Measurements from ENCODE around the gene NPLOC4.
A peak's percentile ranks its signal among the peaks of the same experiment; 100 is the strongest.

The NPLOC4 gene

GRCh38 chr17:81665205-81666091 is 28.5 kb upstream of the NPLOC4 start:
- H3K4me3 ChIP-seq, result peak overlapping the region; percentile 100
- H3K4me1 ChIP-seq, result peaks cover 53% of the 10 kb centered on the region
- peak overlapping the region; percentile 99 for H3K9ac ChIP-seq
- peaks cover 45% of the 10 kb centered on the region for H3K36me3 ChIP-seq
- peak overlapping the region; percentile 99 for H3K27ac ChIP-seq
- TF ChIP-seq Cebpa-rat (IDR thresholded peaks at IDR 0.05), result no peak
- H3K27me3 ChIP-seq, result no peaks in the 10 kb centered on the region
- H3K9me3 ChIP-seq, result no peaks in the 10 kb centered on the region
- H3K4me2 ChIP-seq, result peak overlapping the region; percentile 99
- H4K20me1 ChIP-seq, result peaks cover 7% of the 10 kb centered on the region; the same call in 1 of the 2 replicates

- no peaks in the 10 kb centered on the region for H3K27me3 ChIP-seq
- H3K9ac ChIP-seq, result no peak overlapping the region
- no peak for TF ChIP-seq Cebpa-rat (IDR thresholded peaks at IDR 0.05)
- H3K36me3 ChIP-seq, result peaks cover 31% of the 10 kb centered on the region
- no peaks in the 10 kb centered on the region for H3K9me3 ChIP-seq
- peaks cover 45% of the 10 kb centered on the region for H3K4me1 ChIP-seq
- H3K4me3 ChIP-seq, result no peak overlapping the region
- peak overlapping the region; percentile 5 for H3K4me2 ChIP-seq
- H3K27ac ChIP-seq, result no peak overlapping the region
- no peaks in the 10 kb centered on the region for H4K20me1 ChIP-seq
Measured at GRCh38 chr17:81664051-81664470, 27.1 kb upstream of the NPLOC4 start.

GRCh38 chr17:81662002-81662401 is 25.1 kb upstream of the NPLOC4 start:
- Histone ChIP-seq H3K4me1 (peaks cover 37% of the 10 kb centered on the region), H4K20me1 (no peaks in the 10 kb centered on the region), H3K4me2 (no peak overlapping the region), H3K27ac (no peak overlapping the region), H3K36me3 (peaks cover 16% of the 10 kb centered on the region), H3K9ac (no peak overlapping the region), H3K27me3 (no peaks in the 10 kb centered on the region), H3K4me3 (no peak overlapping the region), H3K9me3 (no peaks in the 10 kb centered on the region)
- TF ChIP-seq Cebpa-rat (IDR thresholded peaks at IDR 0.05), result no peak

- Histone ChIP-seq H3K36me3 (peaks cover 16% of the 10 kb centered on the region), H4K20me1 (no peaks in the 10 kb centered on the region), H3K27me3 (no peaks in the 10 kb centered on the region), H3K4me2 (no peak overlapping the region), H3K9me3 (no peaks in the 10 kb centered on the region), H3K4me3 (no peak overlapping the region), H3K9ac (no peak overlapping the region), H3K27ac (no peak overlapping the region), H3K4me1 (peaks cover 48% of the 10 kb centered on the region)
- TF ChIP-seq Cebpa-rat (IDR thresholded peaks at IDR 0.05), result no peak
Measured at GRCh38 chr17:81660441-81660840, 23.5 kb upstream of the NPLOC4 start.

- Histone ChIP-seq H4K20me1 (no peaks in the 10 kb centered on the region), H3K4me3 (no peak overlapping the region), H3K36me3 (peaks cover 3% of the 10 kb centered on the region), H3K9me3 (no peaks in the 10 kb centered on the region), H3K27ac (no peak overlapping the region), H3K27me3 (no peaks in the 10 kb centered on the region), H3K9ac (no peak overlapping the region), H3K4me2 (peak overlapping the region; percentile 22; the same call in 1 of the 2 replicates), H3K4me1 (peaks cover 47% of the 10 kb centered on the region)
- no peak for TF ChIP-seq Cebpa-rat (IDR thresholded peaks at IDR 0.05)
Measured at GRCh38 chr17:81659038-81659437, 22.1 kb upstream of the NPLOC4 start.

- no peak overlapping the region for H3K4me3 ChIP-seq
- H3K4me2 ChIP-seq, result peak overlapping the region; percentile 74
- peak overlapping the region; percentile 29; the same call in 1 of the 2 replicates for H3K9ac ChIP-seq
- no peaks in the 10 kb centered on the region for H3K9me3 ChIP-seq
- H3K4me1 ChIP-seq, result peaks cover 67% of the 10 kb centered on the region
- H3K36me3 ChIP-seq, result no peaks in the 10 kb centered on the region
- H3K27me3 ChIP-seq, result no peaks in the 10 kb centered on the region
- no peak for TF ChIP-seq Cebpa-rat (IDR thresholded peaks at IDR 0.05)
- no peaks in the 10 kb centered on the region for H4K20me1 ChIP-seq
- peak overlapping the region; percentile 66 for H3K27ac ChIP-seq
Measured at GRCh38 chr17:81656835-81657234, 19.9 kb upstream of the NPLOC4 start.

- Histone ChIP-seq H3K4me3 (no peak within 1 kb of the TSS), H3K4me2 (peak within 1 kb of the TSS; percentile 74), H3K9ac (peak within 1 kb of the TSS; percentile 32; the same call in 1 of the 2 replicates), H3K27ac (peak within 1 kb of the TSS; percentile 66), H3K36me3 (no peaks in the 10 kb centered on the region), H4K20me1 (no peaks in the 10 kb centered on the region), H3K4me1 (peaks cover 73% of the 10 kb centered on the region), H3K9me3 (no peaks in the 10 kb centered on the region), H3K27me3 (no peaks in the 10 kb centered on the region)
- no peak for TF ChIP-seq Cebpa-rat (IDR thresholded peaks at IDR 0.05)
Measured at GRCh38 chr17:81656118-81656743, 19.3 kb upstream of the NPLOC4 start, which contains the start of gene PDE6G. TSS of gene PDE6G (minus strand) at chr17:81656542. CDS start at chr17:81653305, 3,237 bp downstream.

GRCh38 chr17:81655378-81656117 is 18.6 kb upstream of the NPLOC4 start:
- Histone ChIP-seq H3K27ac (peak overlapping the region; percentile 66), H3K9ac (peak overlapping the region; percentile 32; the same call in 1 of the 2 replicates), H3K9me3 (no peaks in the 10 kb centered on the region), H3K27me3 (no peaks in the 10 kb centered on the region), H3K4me1 (peaks cover 80% of the 10 kb centered on the region), H3K4me3 (no peak overlapping the region), H3K4me2 (peak overlapping the region; percentile 74), H3K36me3 (no peaks in the 10 kb centered on the region), H4K20me1 (no peaks in the 10 kb centered on the region)
- TF ChIP-seq Cebpa-rat (IDR thresholded peaks at IDR 0.05), result no peak

GRCh38 chr17:81652906-81653771 is 16.2 kb upstream of the NPLOC4 start:
- Histone ChIP-seq H3K4me1 (peaks cover 71% of the 10 kb centered on the region), H3K4me2 (peak overlapping the region; percentile 99), H3K27me3 (no peaks in the 10 kb centered on the region), H4K20me1 (no peaks in the 10 kb centered on the region), H3K9ac (peak overlapping the region; percentile 81), H3K9me3 (peaks cover 18% of the 10 kb centered on the region), H3K36me3 (no peaks in the 10 kb centered on the region), H3K4me3 (peak overlapping the region; percentile 66), H3K27ac (peak overlapping the region; percentile 92)
- no peak for TF ChIP-seq Cebpa-rat (IDR thresholded peaks at IDR 0.05)
